Kidney epithelial cell (primary cell): ENCODE measurements around the gene GNRH2. TPM values are rescaled to one million over a fixed set of nuclear protein-coding genes. Genes with fewer than 3 reads are reported as not detected.
"Not testable (repeated sequence)": the region's sequence is repeated elsewhere in the genome, so short reads cannot be mapped to it uniquely, and the experiment has no call there.

Experiments used
- DNase-seq: peaks from one replicate; pipeline ENCODE4 v3.0.0-alpha.2; 2010; ENCODE audit warnings: low read depth
- H3K27me3 ChIP-seq: 2 replicates; pipeline ENCODE4 v1.6.0; 2011; ENCODE audit warnings: low read length; ENCODE audit not compliant: control insufficient read depth, insufficient read depth
- H3K36me3 ChIP-seq: 2 replicates; pipeline ENCODE4 v1.5.1; 2011; ENCODE audit warnings: low read length; ENCODE audit not compliant: control insufficient read depth, insufficient read depth
- H3K4me3 ChIP-seq: 2 replicates; pipeline ENCODE4 v1.5.1; 2011; ENCODE audit warnings: low read depth, mild to moderate bottlenecking, control low read depth, low read length
- CTCF ChIP-seq: IDR thresholded peaks from 2 replicates; pipeline ENCODE4 v1.5.1; 2011; ENCODE audit warnings: mild to moderate bottlenecking, moderate library complexity, low read length, control low read depth, inconsistent platforms; ENCODE audit not compliant: insufficient read depth, poor library complexity, severe bottlenecking
- total RNA-seq: library from RNA; depleted of rRNA; stranded (reverse); fragments of >200 nt; gene quantifications from 2 replicates; pipeline ENCODE4 v1.2.3, GENCODE V29; 2015

The GNRH2 gene
- total RNA-seq, 1 donor from 2014 or later = not detected

- TF ChIP-seq CTCF = no peak
- peak; percentile 42 for DNase-seq
- H3K36me3 ChIP-seq = peaks cover 1% of the 10 kb centered on the region
Observed at GRCh38 chr20:3010985-3011723, 32.3 kb upstream of the GNRH2 start.

GRCh38 chr20:3011752-3012151 is 31.7 kb upstream of the GNRH2 start:
- peaks cover 1% of the 10 kb centered on the region for H3K36me3 ChIP-seq
- TF ChIP-seq CTCF = no peak
- no peak for DNase-seq
- H3K4me3 ChIP-seq = no peak overlapping the region
- no peaks in the 10 kb centered on the region for H3K27me3 ChIP-seq

More at GRCh38 chr20:3010985-3011723, 32.3 kb upstream of the GNRH2 start:
- Histone ChIP-seq H3K27me3 (no peaks in the 10 kb centered on the region), H3K4me3 (no peak overlapping the region)

DNA sequence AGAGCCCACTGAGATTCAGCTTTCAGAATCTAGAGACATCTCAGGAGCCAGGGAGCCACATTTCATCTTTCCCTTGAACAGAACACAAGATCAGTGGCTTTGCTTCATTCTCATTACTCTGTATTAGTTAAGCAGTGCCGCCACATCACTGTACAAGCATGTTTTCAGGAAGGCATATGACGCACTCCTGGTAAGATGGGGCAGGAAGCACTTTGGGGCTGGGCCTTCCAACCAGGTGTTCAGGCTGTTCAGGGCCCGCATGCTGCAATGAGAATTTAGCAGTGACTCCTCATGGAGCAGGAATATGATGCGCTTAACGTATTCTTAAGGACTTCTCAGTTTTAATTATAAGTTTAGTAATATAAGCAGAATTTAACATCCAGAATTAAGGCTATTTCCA is 29.7 kb upstream of the GNRH2 start:
- Histone ChIP-seq H3K4me3 (no peak overlapping the region), H3K36me3 (peaks cover 3% of the 10 kb centered on the region), H3K27me3 (no peaks in the 10 kb centered on the region)
- TF ChIP-seq CTCF = no peak
- no peak for DNase-seq

DNA sequence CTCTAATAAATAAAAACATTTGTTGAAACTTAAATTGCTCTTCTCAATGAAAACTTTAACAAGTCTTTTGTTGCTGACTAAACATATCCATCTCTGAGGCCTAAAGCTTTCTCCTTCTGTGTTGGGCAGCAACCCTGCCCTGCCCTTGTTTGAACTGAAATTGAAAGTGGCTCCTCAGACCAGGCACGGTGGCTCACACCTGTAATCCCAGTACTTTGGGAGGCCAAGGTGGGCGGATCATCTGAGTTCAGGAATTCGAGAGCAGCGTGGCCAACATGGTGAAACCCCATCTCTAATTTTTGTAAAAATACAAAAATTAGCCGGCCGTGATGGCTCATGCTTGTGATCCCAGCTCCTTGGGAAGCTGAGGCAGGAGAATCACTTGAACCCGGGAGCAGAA is 29.2 kb upstream of the GNRH2 start:
- no peaks in the 10 kb centered on the region for H3K27me3 ChIP-seq
- peaks cover 3% of the 10 kb centered on the region for H3K36me3 ChIP-seq
- TF ChIP-seq CTCF = no peak
- DNase-seq = no peak
- H3K4me3 ChIP-seq = no peak overlapping the region

DNA sequence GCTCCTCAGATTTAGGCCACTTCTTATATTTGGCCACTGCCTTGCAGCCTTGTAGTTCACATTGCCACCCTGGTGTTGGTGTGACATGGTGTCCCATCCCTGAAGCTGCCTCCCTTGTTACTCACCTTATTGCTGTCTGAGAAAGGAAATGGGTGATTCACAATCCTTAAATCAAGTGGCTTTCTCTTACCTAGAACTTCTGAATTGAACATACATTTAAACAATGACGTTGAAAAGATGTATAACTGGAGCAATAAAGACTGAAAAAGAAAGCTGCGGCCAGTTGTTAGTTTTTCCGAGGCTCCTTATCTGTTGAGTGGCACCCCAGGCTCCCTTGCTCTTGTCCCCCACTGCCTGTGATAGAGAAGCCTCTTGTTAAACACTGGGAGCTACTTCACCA is 28.8 kb upstream of the GNRH2 start:
- peaks cover 3% of the 10 kb centered on the region for H3K36me3 ChIP-seq
- DNase-seq = no peak
- no peaks in the 10 kb centered on the region for H3K27me3 ChIP-seq
- H3K4me3 ChIP-seq = no peak overlapping the region
- TF ChIP-seq CTCF = no peak

- DNase-seq, H3K36me3 ChIP-seq, H3K27me3 ChIP-seq, H3K4me3 ChIP-seq: not testable (repeated sequence)
Observed at GRCh38 chr20:3015302-3015701, 28.1 kb upstream of the GNRH2 start.
